ENCODE results near the gene MAP3K3.

DNA sequence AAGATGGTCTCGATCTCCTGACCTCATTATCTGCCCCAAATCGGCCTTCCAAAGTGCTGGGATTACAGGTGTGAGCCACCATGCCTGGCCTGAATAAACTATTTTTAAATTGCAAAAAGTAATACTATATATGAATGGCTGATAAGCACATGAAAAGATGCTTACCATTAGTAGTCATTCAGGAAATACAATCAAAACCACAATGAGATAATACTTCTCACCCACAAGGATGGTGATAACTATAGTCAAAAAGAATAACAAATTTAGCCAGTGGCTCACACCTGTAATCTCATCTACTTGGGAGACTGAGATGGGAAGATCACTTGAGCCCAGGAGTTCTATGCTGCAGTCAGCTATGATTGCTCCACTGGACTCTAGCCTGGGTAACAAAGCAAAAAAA lies 23.9 kb upstream of the MAP3K3 start:
- no peak for TF ChIP-seq EZH2 (IDR thresholded peaks at IDR 0.05; ENCODE audit: borderline replicate concordance, insufficient read depth, low read depth, low read length, poor library complexity, severe bottlenecking)
- TF ChIP-seq, protein P1, sequence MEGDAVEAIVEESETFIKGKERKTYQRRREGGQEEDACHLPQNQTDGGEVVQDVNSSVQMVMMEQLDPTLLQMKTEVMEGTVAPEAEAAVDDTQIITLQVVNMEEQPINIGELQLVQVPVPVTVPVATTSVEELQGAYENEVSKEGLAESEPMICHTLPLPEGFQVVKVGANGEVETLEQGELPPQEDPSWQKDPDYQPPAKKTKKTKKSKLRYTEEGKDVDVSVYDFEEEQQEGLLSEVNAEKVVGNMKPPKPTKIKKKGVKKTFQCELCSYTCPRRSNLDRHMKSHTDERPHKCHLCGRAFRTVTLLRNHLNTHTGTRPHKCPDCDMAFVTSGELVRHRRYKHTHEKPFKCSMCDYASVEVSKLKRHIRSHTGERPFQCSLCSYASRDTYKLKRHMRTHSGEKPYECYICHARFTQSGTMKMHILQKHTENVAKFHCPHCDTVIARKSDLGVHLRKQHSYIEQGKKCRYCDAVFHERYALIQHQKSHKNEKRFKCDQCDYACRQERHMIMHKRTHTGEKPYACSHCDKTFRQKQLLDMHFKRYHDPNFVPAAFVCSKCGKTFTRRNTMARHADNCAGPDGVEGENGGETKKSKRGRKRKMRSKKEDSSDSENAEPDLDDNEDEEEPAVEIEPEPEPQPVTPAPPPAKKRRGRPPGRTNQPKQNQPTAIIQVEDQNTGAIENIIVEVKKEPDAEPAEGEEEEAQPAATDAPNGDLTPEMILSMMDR (IDR thresholded peaks at IDR 0.05), result no peak
